ENCODE measurements around the gene NTNG1.

DNA sequence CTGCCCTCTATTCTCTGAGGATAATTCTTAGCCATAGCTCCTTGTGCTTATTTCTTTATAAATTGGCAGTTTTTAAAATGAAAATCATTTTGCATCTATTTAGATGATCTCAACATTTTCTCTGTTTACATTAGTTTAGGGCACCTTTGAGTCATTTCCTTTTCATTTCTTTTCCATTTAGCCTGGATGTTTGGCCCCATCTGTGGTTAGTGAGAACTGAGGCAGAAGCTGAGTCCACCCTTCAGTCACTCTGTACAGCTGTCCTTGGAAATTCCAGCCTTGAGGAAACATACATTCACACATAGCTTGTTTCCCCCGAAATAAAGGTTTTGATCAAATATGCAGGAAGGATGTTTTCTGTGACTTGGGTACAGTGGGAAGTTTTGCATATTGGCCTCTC, 123.7 kb downstream of the NTNG1 start:
- TF ChIP-seq SIN3A (conservative IDR thresholded peaks at IDR 0.05 in 1 of 2, IDR thresholded peaks at IDR 0.05 in 1 of 2; ENCODE audit: low read depth in 1 of 2, low read length in 2 of 2) (no peak), KDM1A (IDR thresholded peaks at IDR 0.05; ENCODE audit: borderline replicate concordance, low read length) (no peak), POLR2AphosphoS5 (IDR thresholded peaks at IDR 0.05; ENCODE audit: low read depth, low read length) (no peak), POLR2A (IDR thresholded peaks at IDR 0.05; ENCODE audit: control extremely low read depth in 1 of 2, low read depth in 2 of 2, low read length in 2 of 2) (no peak)
